LHCN-M2 (cell line): ENCODE results near the gene COL4A6. TPM values are rescaled to one million over a fixed set of nuclear protein-coding genes. Genes with fewer than 3 reads are reported as not detected.
A peak's percentile ranks its signal among the peaks of the same experiment; 100 is the strongest.
"Not testable (repeated sequence)": the region's sequence is repeated elsewhere in the genome, so short reads cannot be mapped to it uniquely, and the experiment has no call there.

Experiments used
- DNase-seq: peaks from one replicate; pipeline ENCODE4 v3.0.0-alpha.2; 2012; ENCODE audit warnings: low read depth
- total RNA-seq: library from RNA; depleted of rRNA; stranded (reverse); fragments of >200 nt; gene quantifications from 2 replicates; pipeline ENCODE4 v1.2.3, GENCODE V29; 2014

Gene COL4A6
- total RNA-seq, 1 experiment from 2014 or later = 0.75 TPM

DNA sequence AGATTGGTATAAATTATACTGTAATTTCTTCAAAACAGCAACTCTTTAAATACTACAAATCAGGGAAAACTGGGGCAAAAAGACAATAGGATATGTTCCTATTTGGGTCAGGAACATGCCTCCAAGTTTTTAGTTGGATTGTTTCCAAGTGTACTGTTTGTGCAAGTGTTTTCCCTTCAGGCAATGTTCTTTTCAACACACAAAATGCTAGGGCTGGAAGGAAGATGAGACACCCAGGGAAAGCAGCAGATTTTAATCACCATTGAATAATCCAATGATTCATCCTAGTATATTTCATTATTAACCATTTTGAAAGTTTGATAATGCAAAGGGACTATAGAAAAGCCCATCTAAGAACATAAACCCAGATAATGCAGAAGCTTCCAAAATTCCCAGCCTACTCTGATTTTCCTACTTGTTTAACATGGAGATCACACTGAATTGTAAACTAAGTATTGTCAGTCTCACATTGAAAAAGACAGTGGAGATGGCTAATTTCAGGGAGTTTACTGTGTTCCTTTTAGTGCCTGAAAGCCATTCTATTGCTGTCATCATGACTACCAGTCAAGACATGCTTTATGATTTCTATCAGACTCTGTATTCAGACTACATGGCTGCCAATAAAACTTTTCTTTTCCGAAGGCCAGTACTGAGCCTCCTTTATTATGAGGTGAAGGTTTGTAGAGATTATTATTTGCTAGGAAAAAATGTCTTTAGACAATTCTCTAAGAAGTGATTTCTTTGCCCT is 38.6 kb downstream of the COL4A6 start:
- peak; percentile 60 for DNase-seq

DNA sequence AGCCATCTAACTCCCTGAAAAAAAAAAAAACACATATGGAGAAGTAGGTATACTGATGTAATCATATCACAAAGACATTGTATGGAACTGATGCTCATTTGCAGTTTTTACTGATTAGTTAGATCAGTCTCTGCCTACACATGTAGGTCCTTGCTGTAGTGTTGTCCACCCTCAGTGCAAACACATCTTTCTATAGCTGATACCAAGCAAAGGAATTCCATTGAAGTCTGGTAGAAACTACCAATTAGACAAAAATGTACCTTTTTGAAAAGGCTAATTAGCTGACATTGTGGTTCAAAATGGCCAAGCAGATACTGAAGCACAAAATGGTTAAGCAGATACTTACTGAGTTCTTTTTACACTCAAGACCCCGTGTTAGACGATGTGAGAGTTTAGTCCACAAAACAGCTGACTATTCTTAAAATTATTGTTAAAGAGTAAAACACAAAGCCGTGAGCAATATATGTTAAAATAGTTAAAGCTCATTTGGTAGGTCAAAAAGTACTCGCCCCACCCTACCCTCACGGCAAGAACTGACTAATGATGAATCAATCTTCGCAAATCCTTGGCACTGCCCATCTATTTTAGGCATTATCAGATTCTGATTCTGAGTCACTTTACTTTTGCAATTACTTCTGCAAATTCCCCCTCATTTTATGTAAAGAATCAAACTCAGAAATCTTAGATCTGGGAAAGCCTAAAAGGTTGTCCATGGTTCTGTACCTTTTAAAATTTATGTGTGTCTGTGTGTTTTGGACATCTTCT is 40.4 kb downstream of the COL4A6 start:
- peak; percentile 50 for DNase-seq

DNA sequence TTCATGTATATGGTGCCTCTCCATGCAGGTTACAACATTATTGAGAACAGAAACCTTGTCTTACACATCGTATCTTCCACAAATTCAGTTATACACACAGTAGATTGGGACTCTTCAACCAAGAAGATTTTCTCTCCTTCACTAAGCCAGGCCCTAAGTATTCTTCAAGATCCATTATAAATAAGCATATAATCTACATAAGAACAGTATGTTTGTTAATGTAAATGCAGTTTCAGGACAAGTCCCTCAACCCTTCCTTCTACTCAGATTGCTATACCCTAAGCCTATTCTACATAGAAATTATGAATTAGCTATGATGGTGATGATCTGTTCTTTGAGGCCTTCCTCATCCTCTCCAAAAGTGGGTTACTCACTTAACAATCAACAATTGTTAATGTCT is 41.2 kb downstream of the COL4A6 start:
- no peak for DNase-seq

DNA sequence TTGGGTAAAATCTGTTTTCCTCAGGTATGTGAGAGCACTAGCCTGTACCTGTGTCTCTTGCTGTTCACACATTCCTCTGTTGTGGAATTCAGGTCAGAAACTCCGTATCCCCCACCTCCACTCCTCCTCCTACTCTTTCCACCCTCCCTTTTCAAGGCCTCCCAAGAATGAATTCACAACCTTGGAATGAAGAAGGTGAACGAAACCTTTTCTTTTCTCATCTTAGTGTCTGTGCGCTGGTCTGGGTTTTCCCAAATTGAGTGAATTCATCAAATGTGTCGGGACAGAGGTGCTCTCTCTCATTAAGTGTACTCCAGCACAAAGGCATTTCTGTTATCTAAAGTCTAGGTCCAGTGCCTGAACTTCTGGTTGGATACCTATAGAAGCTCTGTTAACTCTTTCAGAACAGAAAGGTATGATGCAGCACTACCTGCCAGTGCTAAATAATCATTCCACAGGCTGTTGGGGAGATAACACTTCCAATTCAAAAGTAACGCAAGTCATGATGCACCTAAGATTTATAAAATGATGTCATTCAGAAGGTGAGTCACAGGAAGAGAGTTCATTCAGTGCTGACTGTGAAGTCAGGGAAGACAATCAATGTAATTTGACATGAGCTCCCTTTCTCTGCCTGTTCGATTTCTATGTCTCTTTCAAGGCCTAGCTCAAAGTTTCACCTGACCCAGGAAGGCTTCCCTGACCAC is 41.9 kb downstream of the COL4A6 start:
- no peak for DNase-seq

DNA sequence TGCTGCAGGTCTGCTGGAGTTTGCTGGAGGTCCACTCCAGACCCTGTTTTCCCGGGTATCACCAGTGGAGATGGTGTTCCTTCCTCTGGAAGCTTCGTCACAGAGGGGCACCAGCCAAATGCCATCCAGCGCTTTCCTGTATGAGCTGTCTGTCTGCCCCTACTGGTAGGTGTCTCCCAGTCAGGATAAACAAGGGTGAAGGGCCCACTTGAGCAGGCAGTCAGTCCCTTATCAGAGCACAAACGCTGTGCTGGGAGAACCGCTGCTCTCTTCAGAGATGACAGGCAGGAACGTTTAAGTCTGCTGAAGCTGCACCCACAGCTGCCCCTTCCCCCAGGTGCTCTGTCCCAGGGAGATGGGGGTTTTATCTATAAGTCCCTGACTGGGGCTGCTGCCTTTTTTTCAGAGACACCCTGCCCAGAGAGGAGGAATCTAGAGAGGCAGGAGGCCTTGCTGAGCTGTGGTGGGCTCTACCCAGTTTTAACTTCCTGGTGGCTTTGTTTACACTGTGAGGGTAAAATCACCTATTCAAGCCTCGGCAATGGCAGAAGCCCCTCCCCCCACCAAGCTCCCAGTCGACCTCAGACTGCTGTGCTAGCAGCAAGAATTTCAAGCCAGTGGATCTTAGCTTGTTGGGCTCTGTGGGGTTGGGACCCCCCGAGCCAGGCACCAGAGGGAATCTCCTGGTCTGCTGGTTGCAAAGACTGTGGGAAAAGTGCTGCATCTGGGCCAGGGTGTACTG is 47.1 kb downstream of the COL4A6 start:
- not testable (repeated sequence) for DNase-seq

DNA sequence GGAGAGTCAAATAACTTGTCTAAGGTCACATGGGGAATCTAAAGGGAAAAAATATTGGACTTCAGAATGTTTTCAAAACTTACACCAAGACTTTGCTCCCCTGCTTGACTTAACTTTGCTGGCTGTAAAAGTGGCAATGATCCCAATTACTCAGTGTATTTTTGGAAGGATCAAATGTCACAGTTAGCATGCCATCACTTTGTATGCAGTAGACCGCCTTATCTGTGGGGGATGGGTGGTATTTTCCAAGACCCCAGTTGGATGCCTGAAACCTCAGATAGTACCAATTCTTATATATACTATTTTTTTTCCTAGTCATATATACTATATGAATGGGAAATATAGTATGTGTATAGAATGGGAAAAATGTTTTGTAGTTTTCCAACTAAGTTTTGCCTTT is 53.4 kb downstream of the COL4A6 start:
- no peak for DNase-seq

DNA sequence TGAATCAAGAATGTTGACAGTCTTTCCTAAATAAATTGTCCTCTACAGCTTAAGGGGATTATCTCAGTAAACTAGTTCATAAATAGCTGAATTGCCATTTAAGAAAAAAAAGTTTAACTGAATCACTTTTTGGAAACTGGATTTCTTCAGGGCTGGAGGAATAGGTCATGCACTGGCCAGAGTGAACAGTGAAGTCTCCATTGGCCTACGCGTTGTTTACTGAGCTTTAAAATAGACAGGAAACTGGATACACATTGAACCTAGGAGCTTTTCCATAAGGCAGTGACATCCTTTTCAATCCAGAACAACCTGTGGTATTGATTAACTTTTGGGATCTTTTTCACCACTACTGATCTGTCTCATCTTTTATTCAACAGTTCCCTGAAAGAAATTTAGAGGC is 58.0 kb downstream of the COL4A6 start:
- no peak for DNase-seq

DNA sequence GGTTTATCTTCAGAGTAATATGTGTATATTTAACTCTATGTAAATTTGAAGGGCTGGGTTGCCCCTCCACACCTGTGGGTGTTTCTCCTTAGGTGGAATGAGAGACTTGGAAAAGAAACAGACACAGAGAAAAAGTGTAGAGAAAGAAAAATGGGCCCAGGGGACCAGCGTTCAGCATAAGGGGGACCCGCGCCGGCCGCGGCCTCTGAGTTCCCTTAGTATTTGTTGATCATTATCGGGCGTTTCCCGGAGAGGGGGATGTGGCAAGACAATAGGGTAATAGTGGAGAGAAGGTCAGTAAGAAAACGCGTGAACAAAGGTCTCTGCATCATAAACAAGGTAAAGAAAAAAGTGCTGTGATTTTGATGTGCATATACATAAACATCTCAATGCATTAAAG is 61.4 kb downstream of the COL4A6 start:
- not testable (repeated sequence) for DNase-seq

DNA sequence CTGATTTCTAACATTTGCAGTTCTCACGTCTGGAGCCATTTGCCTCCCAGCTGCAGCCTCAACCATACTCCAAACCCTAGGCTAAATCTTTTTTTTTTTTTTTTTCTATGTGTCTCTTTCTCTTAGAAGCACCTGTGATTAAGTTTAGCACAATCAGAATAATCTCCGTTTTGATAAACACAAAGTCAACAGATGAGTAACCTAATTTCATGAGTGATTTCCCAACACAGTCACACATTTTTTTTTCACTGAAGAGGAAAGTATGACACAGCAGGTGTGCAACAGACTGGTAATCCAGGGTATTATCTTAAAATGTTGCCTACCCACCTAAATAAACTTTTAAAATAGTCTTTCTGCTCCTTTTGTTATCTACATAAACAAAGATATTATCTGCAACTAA is 62.6 kb downstream of the COL4A6 start:
- not testable (repeated sequence) for DNase-seq

DNA sequence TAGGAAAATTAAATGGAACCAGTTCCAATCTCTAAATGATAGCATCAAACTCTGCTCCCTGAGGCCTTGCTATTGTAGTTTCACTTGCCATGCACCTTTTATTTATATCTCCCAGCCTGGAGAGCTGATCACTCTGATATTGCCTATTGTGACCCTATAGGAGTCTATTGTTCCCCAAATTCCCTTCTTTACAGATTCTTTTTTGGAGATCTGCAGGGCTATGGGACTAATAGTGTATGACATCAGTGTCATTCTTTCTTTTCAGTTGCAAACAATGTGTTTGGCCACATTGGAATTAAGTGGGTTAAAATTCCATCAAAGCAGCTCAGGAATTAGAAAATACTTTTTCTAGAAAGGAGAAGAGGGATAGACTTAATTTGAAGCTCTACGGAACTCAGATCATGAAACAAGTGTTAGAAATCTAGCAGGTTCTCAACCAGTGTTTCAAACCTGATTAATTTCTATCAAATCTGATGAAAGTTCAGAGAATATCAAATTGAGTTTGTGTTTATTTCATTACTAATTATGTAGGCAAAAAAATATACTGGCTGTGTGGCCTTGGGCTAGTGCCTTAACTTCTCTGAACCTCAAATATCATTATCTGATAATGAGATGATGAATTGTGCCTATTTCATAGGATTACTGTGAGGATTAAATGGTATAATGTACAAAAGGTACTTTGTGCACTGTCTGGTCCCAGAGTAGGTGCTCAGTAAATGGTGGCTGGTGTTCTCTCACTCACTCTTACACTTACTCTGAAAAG is 71.4 kb downstream of the COL4A6 start:
- DNase-seq = no peak

DNA sequence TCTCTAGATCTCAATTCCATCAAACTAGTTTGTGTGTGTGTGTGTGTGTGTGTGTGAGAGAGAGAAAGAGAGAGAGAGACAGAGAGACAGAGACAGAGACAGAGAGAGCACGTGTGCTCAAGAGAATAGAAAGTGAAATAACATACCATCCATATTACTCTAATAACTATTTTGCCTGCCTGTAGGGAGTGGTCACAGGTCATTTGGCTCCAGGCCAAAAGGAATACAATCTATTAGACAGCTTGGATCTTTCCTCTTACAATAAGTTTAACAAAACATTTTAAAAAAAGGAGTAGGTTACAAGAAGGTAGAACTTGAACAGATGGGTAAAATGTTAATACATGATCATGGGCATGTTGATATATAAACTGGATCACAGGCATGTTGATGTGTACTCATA is 76.2 kb downstream of the COL4A6 start:
- no peak for DNase-seq

DNA sequence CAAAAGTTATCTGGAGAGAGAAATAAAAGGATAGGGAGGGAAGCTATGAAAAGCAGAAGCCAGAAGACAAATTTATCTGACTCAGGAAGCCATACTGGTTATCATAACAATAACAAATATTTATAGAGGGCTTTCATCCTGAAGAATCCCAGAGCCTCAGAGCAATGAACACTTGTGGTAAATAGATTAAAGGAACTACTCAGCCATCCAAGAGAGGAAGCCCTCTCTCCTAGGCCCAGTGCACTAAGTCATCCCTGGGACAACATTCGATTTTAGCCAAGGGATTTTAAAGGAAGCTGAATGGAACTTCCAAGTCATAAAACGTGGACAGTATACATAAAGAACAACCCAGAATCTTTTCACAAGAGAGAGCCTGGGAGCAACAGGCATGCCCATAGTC is 76.9 kb downstream of the COL4A6 start:
- DNase-seq = no peak

DNA sequence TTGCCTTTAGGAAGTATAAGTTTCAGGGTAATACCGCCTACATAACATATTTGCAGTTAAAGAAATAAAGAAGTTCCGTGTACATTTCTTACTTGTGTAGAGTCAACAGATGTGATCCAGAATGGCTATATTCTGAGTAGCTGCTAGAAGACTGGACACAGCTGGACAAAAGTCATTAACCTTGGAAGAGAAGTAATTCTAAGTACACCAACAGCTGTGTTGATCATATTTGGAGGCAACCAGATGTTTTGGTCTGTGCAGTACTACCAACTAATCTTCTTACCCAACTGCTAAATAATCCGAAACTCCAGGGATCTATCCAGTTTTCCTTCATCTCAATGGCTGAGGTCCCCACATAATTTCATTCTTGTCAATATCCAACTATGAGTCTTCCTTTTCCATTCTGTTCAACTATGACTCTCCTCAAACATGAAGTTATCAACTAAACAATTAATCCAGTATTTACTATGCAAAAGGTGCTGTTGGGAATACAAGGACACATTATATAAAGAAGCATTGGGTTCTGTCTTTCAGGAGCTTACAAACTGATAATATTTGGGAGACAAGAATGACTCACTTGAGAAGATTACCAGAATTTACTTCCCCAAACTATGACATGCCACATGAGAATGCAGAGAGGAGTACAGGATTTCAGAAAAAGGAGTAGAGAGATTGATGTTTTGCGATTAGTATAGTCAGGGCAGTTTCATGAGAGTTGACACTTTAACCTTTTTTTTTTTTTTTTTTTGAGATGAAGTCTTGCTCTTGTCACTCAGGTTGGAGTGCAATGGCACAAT is 78.2 kb downstream of the COL4A6 start:
- DNase-seq = peak; percentile 12

DNA sequence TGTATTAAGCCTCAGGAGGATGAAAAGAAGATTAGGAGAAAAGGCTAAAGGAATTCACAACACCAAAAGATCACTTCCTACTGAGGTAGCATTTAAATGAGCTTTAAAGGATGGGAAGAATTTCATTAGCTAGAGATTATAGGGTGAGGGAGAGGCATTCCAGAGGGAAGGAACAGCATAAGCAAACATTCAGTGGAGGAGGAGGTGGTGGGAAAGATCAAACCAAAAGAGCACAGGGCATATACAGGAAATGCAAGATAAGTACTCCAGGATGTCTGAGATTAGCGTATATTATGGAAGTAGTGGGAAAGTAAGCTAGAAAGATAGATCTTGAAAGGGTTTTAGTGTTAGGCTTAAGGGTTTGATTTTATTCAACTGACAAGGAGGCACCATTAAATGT is 84.8 kb downstream of the COL4A6 start:
- DNase-seq = no peak

DNA sequence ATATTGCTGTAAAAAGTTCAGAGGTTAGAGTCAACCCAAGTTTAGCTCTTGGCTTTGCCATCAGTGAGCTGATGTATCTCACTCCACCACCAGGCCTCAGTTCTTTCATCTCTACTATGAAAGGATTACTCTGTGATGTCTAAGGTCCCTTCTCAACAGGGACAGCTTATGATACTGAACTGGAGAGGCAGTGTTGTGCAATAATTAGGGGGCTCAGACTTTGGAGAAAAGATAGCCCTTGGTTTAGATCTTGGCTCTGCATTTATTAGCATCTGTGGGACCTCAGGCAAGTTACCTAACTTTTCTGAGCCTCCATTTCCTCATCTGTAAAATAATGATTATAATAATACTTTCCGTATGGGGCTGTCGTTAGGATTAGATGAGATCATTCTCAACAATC is 89.0 kb downstream of the COL4A6 start:
- DNase-seq = no peak

DNA sequence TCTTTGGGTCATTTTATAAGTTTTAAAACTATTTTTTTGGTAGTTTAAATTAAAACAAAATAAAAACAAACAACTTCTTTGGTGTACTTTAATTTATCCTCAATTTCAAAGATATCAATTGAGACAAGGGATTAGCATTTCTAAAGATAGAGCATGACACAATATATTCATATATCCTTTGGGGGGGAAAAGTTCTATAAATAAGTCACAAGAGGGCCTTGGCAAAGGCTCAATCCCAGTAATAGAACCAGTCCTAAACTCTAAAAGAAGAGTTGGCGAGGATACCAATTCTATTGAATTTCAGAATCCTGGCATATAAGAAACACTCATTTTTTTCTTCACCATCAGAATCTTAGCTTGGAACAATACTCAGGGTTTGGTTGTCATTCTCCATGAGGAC is 89.7 kb downstream of the COL4A6 start:
- DNase-seq = no peak

DNA sequence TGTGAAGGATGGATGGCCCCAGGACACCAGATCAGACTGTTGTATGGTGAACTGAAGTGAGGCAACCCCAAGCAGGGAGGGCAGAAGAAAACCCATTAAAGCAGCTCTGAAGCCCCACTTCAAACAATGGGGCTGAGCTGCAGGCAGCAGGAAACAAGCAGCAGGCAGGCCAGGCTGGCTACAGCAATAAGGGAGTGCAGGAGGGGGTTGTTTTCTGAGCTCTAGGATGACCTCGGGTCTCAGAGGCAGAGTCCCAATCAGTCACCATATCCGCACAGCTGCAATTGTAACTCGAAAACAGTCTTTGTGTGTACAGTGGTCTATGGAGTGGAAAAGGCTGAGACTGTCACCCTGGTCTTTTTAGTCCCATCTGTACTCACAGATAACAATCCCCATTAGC is 90.4 kb downstream of the COL4A6 start:
- no peak for DNase-seq

DNA sequence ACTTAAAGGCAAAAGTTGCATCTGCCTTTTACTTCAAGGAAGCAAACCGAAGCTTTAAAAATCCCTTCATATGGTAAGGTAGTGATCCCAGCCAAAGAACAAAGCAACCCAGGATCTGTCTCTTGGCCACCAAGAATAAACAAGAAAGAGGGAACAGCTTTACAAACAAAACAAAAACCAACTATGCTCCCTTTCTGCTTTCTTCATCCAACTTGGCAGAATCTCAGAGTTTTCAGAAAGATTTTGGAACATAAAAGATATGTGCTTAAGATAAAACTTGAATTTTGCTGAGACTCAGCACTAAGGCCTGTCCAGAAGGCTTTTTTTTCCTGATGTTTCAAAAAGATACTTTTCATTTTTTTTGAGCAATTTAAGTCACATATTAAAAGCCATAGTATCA is 94.0 kb downstream of the COL4A6 start:
- no peak for DNase-seq

DNA sequence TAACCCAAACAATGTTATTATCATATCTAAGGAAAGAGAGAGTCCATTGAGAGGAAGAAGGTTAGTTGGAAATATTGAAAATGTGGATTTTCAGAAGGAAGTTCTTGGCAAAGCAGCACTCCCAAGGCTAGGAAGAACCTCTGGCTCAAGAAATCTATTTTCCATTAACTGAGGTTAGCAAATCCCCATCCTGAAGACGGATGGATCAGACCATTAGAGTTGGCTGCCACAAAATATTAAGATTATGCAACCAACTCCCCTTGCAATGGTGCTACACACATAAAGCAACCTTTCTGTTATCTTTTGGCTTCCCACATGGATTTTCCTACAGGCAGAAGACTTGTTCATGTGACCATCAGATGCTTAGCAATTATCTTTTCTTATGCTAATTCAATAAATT is 96.3 kb downstream of the COL4A6 start:
- DNase-seq = no peak

DNA sequence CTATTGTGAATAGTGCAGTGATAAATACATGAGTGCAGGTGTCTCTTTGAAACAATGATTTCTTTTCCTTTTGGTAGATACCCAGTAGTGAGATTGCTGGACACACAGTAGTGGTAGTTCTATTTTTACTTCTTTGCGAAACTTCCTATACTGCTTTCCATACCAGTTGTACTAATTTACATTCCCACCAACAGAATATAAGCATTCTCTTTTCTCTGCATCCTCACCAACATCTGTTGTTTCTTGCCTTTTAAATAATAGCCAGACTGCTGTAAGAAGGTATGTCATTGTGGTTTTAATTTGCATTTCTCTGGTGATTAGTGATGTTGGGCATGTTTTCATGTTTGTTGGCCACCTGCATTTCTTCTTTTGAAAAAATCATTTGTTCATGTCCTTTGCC is 105.9 kb downstream of the COL4A6 start:
- no peak for DNase-seq
